ENCODE measurements around the gene ADAP1. TPM values are rescaled to one million over a fixed set of nuclear protein-coding genes. Genes with fewer than 3 reads are reported as not detected.

The ADAP1 gene
- total RNA-seq, 4 donors from 2014 or later: 84.9 to 360 (median 169) TPM

- H3K27me3 ChIP-seq: no peaks in the 10 kb centered on the region
- intact Hi-C loops (cut with DNase I; ENCODE audit: low total_unique reads): no loop called here
- no peak overlapping the region for H3K27ac ChIP-seq
- no peak for DNase-seq
- H3K36me3 ChIP-seq: peaks cover 0 to 27% (median 8%) of the 10 kb centered on the region in 4 donors
- no peak overlapping the region for H3K4me3 ChIP-seq
- 85 to 86% methylated on average over 4 to 29 of the region's 30 CpGs for WGBS, 2 donors (ENCODE audit: low coverage in 1 of 2)
- TF ChIP-seq POLR2AphosphoS5 (IDR thresholded peaks at IDR 0.05) (no peak), POLR2A (IDR thresholded peaks at IDR 0.05) (no peak), CTCF (IDR thresholded peaks at IDR 0.05) (no peak), EP300 (IDR thresholded peaks at IDR 0.05; ENCODE audit: low read depth) (no peak)
- in situ Hi-C loops (cut with MboI; ENCODE audit: low pct_ligation_motif_present in 1 of 4, low pct_unique_long_range_greater_than_20kb in 1 of 4, low sequenced_read_pairs in 3 of 4): no loop called here
- peaks cover 0 to 8% (median 3%) of the 10 kb centered on the region in 4 donors for H3K4me1 ChIP-seq
- H3K9me3 ChIP-seq: no peaks in the 10 kb centered on the region
Observed at GRCh38 chr7:885893-886625, 68.4 kb downstream of the ADAP1 start.

- H3K4me1 ChIP-seq: peaks cover 0 to 13% (median 3%) of the 10 kb centered on the region in 4 donors
- 86% methylated on average over 24 of the region's 25 CpGs; no CpG with 5 or more reads in 1 of the 2 donors for WGBS, 2 donors (ENCODE audit: low coverage in 1 of 2)
Observed at GRCh38 chr7:885261-885892, 69.1 kb downstream of the ADAP1 start.

GRCh38 chr7:884191-885003 lies 70.1 kb downstream of the ADAP1 start:
- 87% methylated on average over 27 of the region's 31 CpGs; no CpG with 5 or more reads in 1 of the 2 donors for WGBS, 2 donors (ENCODE audit: low coverage in 1 of 2)
- Histone ChIP-seq H3K9me3 (no peaks in the 10 kb centered on the region), H3K4me3 (no peak overlapping the region), H3K27ac (no peak overlapping the region), H3K36me3 (peaks cover 0 to 23% (median 5%) of the 10 kb centered on the region in 4 donors), H3K27me3 (no peaks in the 10 kb centered on the region), H3K4me1 (peaks cover 0 to 16% (median 3%) of the 10 kb centered on the region in 4 donors)
- TF ChIP-seq CTCF (IDR thresholded peaks at IDR 0.05) (no peak), EP300 (IDR thresholded peaks at IDR 0.05; ENCODE audit: low read depth) (no peak), POLR2AphosphoS5 (IDR thresholded peaks at IDR 0.05) (no peak), POLR2A (IDR thresholded peaks at IDR 0.05) (no peak)
- DNase-seq: no peak
- in situ Hi-C loops (cut with MboI; ENCODE audit: low pct_ligation_motif_present in 1 of 4, low pct_unique_long_range_greater_than_20kb in 1 of 4, low sequenced_read_pairs in 3 of 4) (no loop called here), intact Hi-C loops (cut with DNase I; ENCODE audit: low total_unique reads) (no loop called here)

More at GRCh38 chr7:885261-885892, 69.1 kb downstream of the ADAP1 start:
- no peaks in the 10 kb centered on the region for H3K27me3 ChIP-seq
- H3K27ac ChIP-seq: no peak overlapping the region
- intact Hi-C loops (cut with DNase I; ENCODE audit: low total_unique reads): no loop called here
- H3K9me3 ChIP-seq: no peaks in the 10 kb centered on the region
- no peak for TF ChIP-seq CTCF (IDR thresholded peaks at IDR 0.05)
- TF ChIP-seq EP300 (IDR thresholded peaks at IDR 0.05; ENCODE audit: low read depth): no peak
- no peak for TF ChIP-seq POLR2A (IDR thresholded peaks at IDR 0.05)
- TF ChIP-seq POLR2AphosphoS5 (IDR thresholded peaks at IDR 0.05): no peak
- in situ Hi-C loops (cut with MboI; ENCODE audit: low pct_ligation_motif_present in 1 of 4, low pct_unique_long_range_greater_than_20kb in 1 of 4, low sequenced_read_pairs in 3 of 4): no loop called here
- peaks cover 0 to 23% (median 5%) of the 10 kb centered on the region in 4 donors for H3K36me3 ChIP-seq
- no peak overlapping the region for H3K4me3 ChIP-seq
- no peak for DNase-seq

Data from transverse colon (tissue), 4 donors.